ENCODE results near the gene TTC7B. TPM values are rescaled to one million over a fixed set of nuclear protein-coding genes. Genes with fewer than 3 reads are reported as not detected.

TTC7B gene
- total and polyA plus RNA-seq, 2 experiments from 2014 or later, result 5.2 to 28.2 TPM

DNA sequence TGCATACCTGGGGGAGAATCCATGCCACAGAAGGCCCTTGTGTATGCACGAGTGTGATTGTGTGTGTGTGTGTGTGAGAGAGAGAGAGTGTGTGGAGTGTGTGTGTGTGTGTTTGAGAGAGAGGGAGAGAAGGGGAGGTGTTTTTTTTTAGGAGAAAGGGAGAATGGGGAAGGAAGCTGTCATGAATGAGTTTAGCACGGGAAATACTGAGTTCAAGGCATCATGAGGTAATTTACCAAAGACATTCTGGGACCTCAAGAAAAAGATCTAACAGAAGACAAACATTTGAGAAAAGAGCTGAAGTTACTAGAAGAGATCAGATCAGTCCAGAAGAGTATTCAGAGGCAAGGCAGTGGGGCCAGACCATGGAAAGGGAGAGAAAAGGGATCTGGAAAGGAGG is 157.1 kb downstream of the TTC7B start:
- Histone ChIP-seq H3K4me2 (ENCODE audit: unreplicated experiment) (no peak overlapping the region), H3K9me2 (ENCODE audit: insufficient read depth) (no peaks in the 10 kb centered on the region), H3K4me1 (ENCODE audit: insufficient read depth) (0 out of 2 replicates have a peak, but pooled peaks cover 9% of the 10 kb centered on the region), H4K20me1 (ENCODE audit: insufficient read depth) (no peaks in the 10 kb centered on the region), H3K27me3 (replicated peaks; ENCODE audit: insufficient read depth) (no peaks in the 10 kb centered on the region), H3K9me3 (ENCODE audit: low read depth) (no peaks in the 10 kb centered on the region), H3K27ac (no peak overlapping the region), H3K36me3 (ENCODE audit: low read depth) (no peaks in the 10 kb centered on the region), H3K4me3 (no peak overlapping the region), H3K9ac (no peak overlapping the region), H3F3A (ENCODE audit: insufficient read depth) (no peaks in the 10 kb centered on the region), H3K79me2 (ENCODE audit: insufficient read depth) (no peaks in the 10 kb centered on the region), H2AFZ (no peak overlapping the region)
- no peak for TF ChIP-seq EZH2phosphoT487 (IDR thresholded peaks at IDR 0.05; ENCODE audit: insufficient read depth, low read depth)
- TF ChIP-seq EZH2 (IDR thresholded peaks at IDR 0.05; ENCODE audit: insufficient read depth, poor library complexity, severe bottlenecking), result no peak
- in situ Hi-C loops (cut with MboI), result no loop called here
- 93 to 97% methylated on average over 2 of the region's 2 CpGs for WGBS, 2 experiments (ENCODE audit: low coverage in 1 of 2, low lambda C conversion rate in 2 of 2, missing lambda C conversion rate in 2 of 2)
- DNase-seq, result no peak

DNA sequence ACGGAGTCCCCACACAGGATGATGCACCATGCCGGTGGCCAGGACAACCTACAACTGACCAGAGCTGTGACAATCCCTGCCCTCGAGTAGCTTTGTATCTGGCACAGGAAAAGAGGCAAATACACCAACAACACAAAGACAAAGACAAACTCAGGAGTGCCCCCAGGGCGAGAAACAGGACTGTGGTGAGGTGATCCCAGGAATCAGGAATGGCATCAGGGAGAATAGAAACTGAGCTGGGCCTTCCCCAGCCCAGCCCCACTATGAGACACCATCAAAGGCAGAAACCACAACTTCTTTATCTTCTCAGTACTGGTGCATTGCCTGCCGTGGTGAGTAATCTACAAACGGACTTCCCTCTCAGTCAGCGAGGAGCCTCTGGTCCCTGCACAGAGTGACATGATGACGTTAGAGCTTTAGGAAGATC is 157.7 kb downstream of the TTC7B start:
- in situ Hi-C loops (cut with MboI), result no loop called here
- DNase-seq, result peak; percentile 60
- WGBS, 2 experiments (ENCODE audit: low coverage in 1 of 2, low lambda C conversion rate in 2 of 2, missing lambda C conversion rate in 2 of 2), result 79 to 82% methylated on average over 8 of the region's 8 CpGs

DNA sequence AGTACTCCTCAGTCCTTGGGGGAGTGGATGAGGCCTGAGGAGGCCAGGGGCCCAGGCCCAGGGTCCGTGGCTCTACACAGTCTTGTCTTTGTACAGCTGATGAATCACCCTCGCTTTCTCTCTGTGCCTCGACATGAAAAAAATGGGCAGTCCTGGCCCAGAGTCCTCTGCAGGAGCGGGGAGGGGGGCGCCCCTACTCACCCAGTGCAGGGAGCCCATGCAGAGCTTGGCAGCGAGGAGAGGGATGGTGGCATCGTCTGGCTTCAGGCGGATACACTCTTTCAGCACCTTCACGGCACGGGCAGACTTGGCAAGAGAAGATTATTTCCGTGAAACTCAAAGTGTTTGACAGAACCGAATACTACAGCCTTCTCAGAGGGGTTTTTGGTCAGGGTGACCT is 159.3 kb downstream of the TTC7B start:
- DNase-seq, result no peak

More for the DNA sequence above, 157.7 kb downstream of the TTC7B start:
- Histone ChIP-seq H4K20me1 (ENCODE audit: insufficient read depth) (no peaks in the 10 kb centered on the region), H3K4me1 (ENCODE audit: insufficient read depth) (0 out of 2 replicates have a peak, but pooled peaks cover 9% of the 10 kb centered on the region), H3K36me3 (ENCODE audit: low read depth) (no peaks in the 10 kb centered on the region), H3K9me2 (ENCODE audit: insufficient read depth) (no peaks in the 10 kb centered on the region), H3K9me3 (ENCODE audit: low read depth) (no peaks in the 10 kb centered on the region), H3K4me3 (no peak overlapping the region), H3K27me3 (replicated peaks; ENCODE audit: insufficient read depth) (no peaks in the 10 kb centered on the region), H3K9ac (no peak overlapping the region), H3K79me2 (ENCODE audit: insufficient read depth) (no peaks in the 10 kb centered on the region), H3F3A (ENCODE audit: insufficient read depth) (no peaks in the 10 kb centered on the region), H3K4me2 (ENCODE audit: unreplicated experiment) (no peak overlapping the region), H3K27ac (no peak overlapping the region), H2AFZ (no peak overlapping the region)
- TF ChIP-seq EZH2phosphoT487 (IDR thresholded peaks at IDR 0.05; ENCODE audit: insufficient read depth, low read depth) (no peak), EZH2 (IDR thresholded peaks at IDR 0.05; ENCODE audit: insufficient read depth, poor library complexity, severe bottlenecking) (no peak)

DNA sequence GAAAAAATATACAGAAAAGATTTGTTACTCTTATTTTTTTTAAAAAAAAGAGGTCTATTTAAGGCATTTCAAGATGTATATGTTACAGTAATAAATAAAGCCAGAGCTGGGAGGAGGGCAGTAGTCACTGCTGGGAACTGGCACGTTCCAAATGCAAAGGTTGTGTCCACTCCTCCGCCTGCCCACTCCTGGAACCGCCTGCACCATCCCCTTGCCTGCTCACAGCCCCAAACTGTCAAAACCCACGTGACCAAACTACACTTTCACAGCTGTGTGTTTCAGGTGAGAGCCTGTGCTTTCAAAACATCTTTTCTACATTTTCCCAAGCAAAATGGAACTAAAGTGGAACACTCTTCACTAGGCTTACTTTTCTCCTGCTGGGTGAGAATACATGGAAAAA is 160.4 kb downstream of the TTC7B start:
- no peak overlapping the region for H2AFZ ChIP-seq
- TF ChIP-seq EZH2 (IDR thresholded peaks at IDR 0.05; ENCODE audit: insufficient read depth, poor library complexity, severe bottlenecking) (no peak), EZH2phosphoT487 (IDR thresholded peaks at IDR 0.05; ENCODE audit: insufficient read depth, low read depth) (no peak)
- H3K27ac ChIP-seq, result no peak overlapping the region
- no peaks in the 10 kb centered on the region for H3K9me3 ChIP-seq (ENCODE audit: low read depth)
- H3K27me3 ChIP-seq (replicated peaks; ENCODE audit: insufficient read depth), result no peaks in the 10 kb centered on the region
- WGBS, 2 experiments (ENCODE audit: low coverage in 1 of 2, low lambda C conversion rate in 2 of 2, missing lambda C conversion rate in 2 of 2), result 89 to 91% methylated on average over 4 of the region's 4 CpGs
- H3K36me3 ChIP-seq (ENCODE audit: low read depth), result 0 out of 2 replicates have a peak, but pooled peaks cover 3% of the 10 kb centered on the region
- no peaks in the 10 kb centered on the region for H3K79me2 ChIP-seq (ENCODE audit: insufficient read depth)
- H3F3A ChIP-seq (ENCODE audit: insufficient read depth), result no peaks in the 10 kb centered on the region
- H3K9me2 ChIP-seq (ENCODE audit: insufficient read depth), result no peaks in the 10 kb centered on the region
- no peak overlapping the region for H3K4me3 ChIP-seq
- in situ Hi-C loops (cut with MboI), result no loop called here
- 0 out of 2 replicates have a peak, but pooled peaks cover 9% of the 10 kb centered on the region for H3K4me1 ChIP-seq (ENCODE audit: insufficient read depth)
- no peak overlapping the region for H3K4me2 ChIP-seq (ENCODE audit: unreplicated experiment)
- no peak overlapping the region for H3K9ac ChIP-seq
- no peaks in the 10 kb centered on the region for H4K20me1 ChIP-seq (ENCODE audit: insufficient read depth)
- no peak for DNase-seq

More for the DNA sequence above, 159.3 kb downstream of the TTC7B start:
- WGBS, 2 experiments (ENCODE audit: low coverage in 1 of 2, low lambda C conversion rate in 2 of 2, missing lambda C conversion rate in 2 of 2), result 91 to 93% methylated on average over 12 of the region's 12 CpGs
- H3K27me3 ChIP-seq (replicated peaks; ENCODE audit: insufficient read depth), result no peaks in the 10 kb centered on the region
- H3K9me2 ChIP-seq (ENCODE audit: insufficient read depth), result no peaks in the 10 kb centered on the region
- no peaks in the 10 kb centered on the region for H3F3A ChIP-seq (ENCODE audit: insufficient read depth)
- no peaks in the 10 kb centered on the region for H3K79me2 ChIP-seq (ENCODE audit: insufficient read depth)
- in situ Hi-C loops (cut with MboI), result no loop called here
- H4K20me1 ChIP-seq (ENCODE audit: insufficient read depth), result no peaks in the 10 kb centered on the region
- TF ChIP-seq EZH2phosphoT487 (IDR thresholded peaks at IDR 0.05; ENCODE audit: insufficient read depth, low read depth) (no peak), EZH2 (IDR thresholded peaks at IDR 0.05; ENCODE audit: insufficient read depth, poor library complexity, severe bottlenecking) (no peak)
- no peak overlapping the region for H3K27ac ChIP-seq
- no peaks in the 10 kb centered on the region for H3K9me3 ChIP-seq (ENCODE audit: low read depth)
- no peak overlapping the region for H3K4me3 ChIP-seq
- no peak overlapping the region for H3K4me2 ChIP-seq (ENCODE audit: unreplicated experiment)
- H3K4me1 ChIP-seq (ENCODE audit: insufficient read depth), result 0 out of 2 replicates have a peak, but pooled peaks cover 9% of the 10 kb centered on the region
- no peaks in the 10 kb centered on the region for H3K36me3 ChIP-seq (ENCODE audit: low read depth)
- H2AFZ ChIP-seq, result no peak overlapping the region
- H3K9ac ChIP-seq, result no peak overlapping the region
